HepG2 (cell line): ENCODE data around the gene TANGO2. TPM values are rescaled to one million over a fixed set of nuclear protein-coding genes. Genes with fewer than 3 reads are reported as not detected.

Experiments used
- ATF2 ChIP-seq: sonication (generic); formaldehyde crosslinking; IDR thresholded peaks from 2 replicates; pipeline ENCODE4 v1.4.0; 2020; ENCODE audit warnings: missing genetic modification reagents
- CCAR2 ChIP-seq: fragments of 200-400 bp; formaldehyde crosslinking; optimal IDR thresholded peaks from 2 replicates; pipeline ENCODE3; 2018; ENCODE audit warnings: low read depth, mild to moderate bottlenecking, low read length, moderate library complexity
- GPN1 ChIP-seq: sonication (generic); formaldehyde crosslinking; IDR thresholded peaks from 2 replicates; pipeline ENCODE4 v1.5.1; 2020; ENCODE audit warnings: missing genetic modification reagents, borderline replicate concordance
- HMG20B ChIP-seq: conservative IDR thresholded peaks from 2 replicates; pipeline ENCODE4 v1.6.1; 2016; ENCODE audit warnings: missing genetic modification reagents, missing compliant biosample characterization
- HNF4A ChIP-seq: sonication (generic); formaldehyde crosslinking; IDR thresholded peaks from 2 replicates; pipeline ENCODE4 v1.4.0; 2020; ENCODE audit warnings: missing genetic modification reagents
- JUNB ChIP-seq: sonication (generic); formaldehyde crosslinking; IDR thresholded peaks from 2 replicates; pipeline ENCODE4 v1.8.0; 2022; ENCODE audit warnings: missing genetic modification reagents, mild to moderate bottlenecking, borderline replicate concordance
- MED13 ChIP-seq: sonication (generic); formaldehyde crosslinking; IDR thresholded peaks from 2 replicates; pipeline ENCODE4 v1.5.0; 2020; ENCODE audit warnings: missing genetic modification reagents
- MLLT10 ChIP-seq: sonication (generic); formaldehyde crosslinking; IDR thresholded peaks from 2 replicates; pipeline ENCODE4 v1.4.0; 2020; ENCODE audit warnings: missing genetic modification reagents
- NFKB2 ChIP-seq: sonication (generic); formaldehyde crosslinking; IDR thresholded peaks from 2 replicates; pipeline ENCODE4 v1.4.0; 2020; ENCODE audit warnings: missing genetic modification reagents, borderline replicate concordance
- PRDM15 ChIP-seq: sonication (generic); formaldehyde crosslinking; IDR thresholded peaks from 2 replicates; pipeline ENCODE4 v1.4.0; 2020; ENCODE audit warnings: missing genetic modification reagents
- REL ChIP-seq: sonication (generic); formaldehyde crosslinking; conservative IDR thresholded peaks from 2 replicates; pipeline ENCODE4 v1.8.0; 2022; ENCODE audit warnings: mild to moderate bottlenecking, missing genetic modification reagents, moderate library complexity
- SRSF1 ChIP-seq: fragments of 200-400 bp; formaldehyde crosslinking; optimal IDR thresholded peaks from 2 replicates; pipeline ENCODE3; 2017; ENCODE audit warnings: mild to moderate bottlenecking, low read depth, low read length, moderate library complexity
- YEATS4 ChIP-seq: sonication (generic); formaldehyde crosslinking; IDR thresholded peaks from 2 replicates; pipeline ENCODE4 v1.4.0; 2020; ENCODE audit warnings: missing genetic modification reagents, borderline replicate concordance
- ZHX1 ChIP-seq: sonication (generic); formaldehyde crosslinking; IDR thresholded peaks from 2 replicates; pipeline ENCODE4 v1.8.1; 2022; ENCODE audit warnings: low read depth, mild to moderate bottlenecking, missing genetic modification reagents
- ZKSCAN5 ChIP-seq: sonication (generic); formaldehyde crosslinking; IDR thresholded peaks from 2 replicates; pipeline ENCODE4 v1.5.1; 2020; ENCODE audit warnings: mild to moderate bottlenecking, missing genetic modification reagents
- ZNF296 ChIP-seq: sonication (generic); formaldehyde crosslinking; conservative IDR thresholded peaks from 2 replicates; pipeline ENCODE4 v1.5.0; 2020; ENCODE audit warnings: mild to moderate bottlenecking, missing genetic modification reagents
- ZNF484 ChIP-seq: sonication (generic); formaldehyde crosslinking; IDR thresholded peaks from 2 replicates; pipeline ENCODE4 v1.5.1; 2020; ENCODE audit warnings: mild to moderate bottlenecking, low read depth, missing genetic modification reagents, borderline replicate concordance
- ZNF589 ChIP-seq: sonication (generic); formaldehyde crosslinking; conservative IDR thresholded peaks from 2 replicates; pipeline ENCODE4 v1.8.0; 2022; ENCODE audit warnings: mild to moderate bottlenecking, moderate library complexity, missing genetic modification reagents
- ZNF607 ChIP-seq: sonication (generic); formaldehyde crosslinking; IDR thresholded peaks from 2 replicates; pipeline ENCODE4 v1.5.1; 2020; ENCODE audit warnings: missing genetic modification reagents, mild to moderate bottlenecking, borderline replicate concordance
- ZNF770 ChIP-seq: sonication (generic); formaldehyde crosslinking; IDR thresholded peaks from 2 replicates; pipeline ENCODE4 v1.5.0; 2020; ENCODE audit warnings: mild to moderate bottlenecking, missing genetic modification reagents
- polyA plus RNA-seq, 8 experiments: library from polyadenylated mRNA; depleted of rRNA in 3 of 8; stranded (reverse) in 7 of 8; unstranded in 1 of 8; fragments of >200 nt; fragmentation: Illumina TruSeq in 4 of 8; extraction: Trizol in 4 of 8; gene quantifications; 2 replicates each; pipeline versions ENCODE4 v1.2.1 to v1.2.3, GENCODE V29; 2011 to 2016; ENCODE audit warnings: low read depth in 4 of 8, missing spikeins in 1 of 8, mixed read lengths in 1 of 8; ENCODE audit not compliant: insufficient read depth in 1 of 8
- total RNA-seq, 5 experiments: library from RNA; depleted of rRNA; stranded (reverse); fragments of >200 nt; fragmentation: Illumina TruSeq; extraction: Trizol; gene quantifications; 2 replicates each; pipeline ENCODE4 v1.2.3, GENCODE V29; 2016; ENCODE audit warnings: low read depth in 1 of 5

The TANGO2 gene
- total and polyA plus RNA-seq, 2 of the 13 experiments (the other 11 are each of a cell fraction or from before 2014, with no cell fraction given) = 12.9 to 14.8 TPM

- TF ChIP-seq CCAR2 (no peak), HMG20B (CRISPR knock-in tag) (no peak), REL (CRISPR knock-in tag) (no peak), ZNF484 (no peak), SRSF1 (no peak), ATF2 (CRISPR knock-in tag) (no peak), YEATS4 (0 out of 2 replicates have a peak, but pooled peaks have one; percentile 27), ZNF296 (CRISPR knock-in tag) (no peak), ZNF607 (CRISPR knock-in tag) (no peak), MED13 (no peak), GPN1 (CRISPR knock-in tag) (no peak), ZKSCAN5 (CRISPR knock-in tag) (no peak), ZNF589 (CRISPR knock-in tag) (no peak), ZHX1 (no peak), MLLT10 (CRISPR knock-in tag) (no peak), HNF4A (peak; percentile 62), PRDM15 (CRISPR knock-in tag) (no peak), JUNB (no peak), ZNF770 (CRISPR knock-in tag) (no peak), NFKB2 (no peak)
Measured at GRCh38 chr22:20010307-20011122, 10.4 kb upstream of the TANGO2 start (continued).
